ENCODE measurements around the gene TCEA2.

TCEA2 gene

GRCh38 chr20:64092258-64093012, 29.4 kb downstream of the TCEA2 start:
- H3K4me1 ChIP-seq (ENCODE audit: low read length) = no peaks in the 10 kb centered on the region
- peaks cover 53% of the 10 kb centered on the region for H3K27me3 ChIP-seq (replicated peaks; ENCODE audit: insufficient read depth, low read length)
- H2AFZ ChIP-seq (ENCODE audit: low read length) = no peak overlapping the region
- no peaks in the 10 kb centered on the region for H3F3A ChIP-seq (ENCODE audit: insufficient read depth, low read length)
- no peaks in the 10 kb centered on the region for H4K20me1 ChIP-seq (ENCODE audit: insufficient read depth, low read length)
- H3K27ac ChIP-seq (ENCODE audit: low read length) = no peak overlapping the region
- no peaks in the 10 kb centered on the region for H3K36me3 ChIP-seq (replicated peaks; ENCODE audit: insufficient read depth, low read length)
- TF ChIP-seq CTCF (IDR thresholded peaks at IDR 0.05; ENCODE audit: low read length) = no peak
- no peak for TF ChIP-seq EZH2phosphoT487 (IDR thresholded peaks at IDR 0.05; ENCODE audit: low read length)
- TF ChIP-seq EZH2 (optimal IDR thresholded peaks at IDR 0.05; ENCODE audit: low read depth, low read length) = no peak
- no peak overlapping the region for H3K4me3 ChIP-seq (ENCODE audit: low read length)
- H3K9ac ChIP-seq (ENCODE audit: low read length) = no peak overlapping the region
- H3K4me2 ChIP-seq (ENCODE audit: low read depth, low read length) = no peak overlapping the region
- H3K9me2 ChIP-seq (replicated peaks; ENCODE audit: insufficient read depth, low read length) = no peaks in the 10 kb centered on the region
- no peaks in the 10 kb centered on the region for H3K9me3 ChIP-seq (replicated peaks; ENCODE audit: insufficient read depth, low read length)
- DNase-seq = no peak
- H3K79me2 ChIP-seq (ENCODE audit: low read length) = no peaks in the 10 kb centered on the region

DNA sequence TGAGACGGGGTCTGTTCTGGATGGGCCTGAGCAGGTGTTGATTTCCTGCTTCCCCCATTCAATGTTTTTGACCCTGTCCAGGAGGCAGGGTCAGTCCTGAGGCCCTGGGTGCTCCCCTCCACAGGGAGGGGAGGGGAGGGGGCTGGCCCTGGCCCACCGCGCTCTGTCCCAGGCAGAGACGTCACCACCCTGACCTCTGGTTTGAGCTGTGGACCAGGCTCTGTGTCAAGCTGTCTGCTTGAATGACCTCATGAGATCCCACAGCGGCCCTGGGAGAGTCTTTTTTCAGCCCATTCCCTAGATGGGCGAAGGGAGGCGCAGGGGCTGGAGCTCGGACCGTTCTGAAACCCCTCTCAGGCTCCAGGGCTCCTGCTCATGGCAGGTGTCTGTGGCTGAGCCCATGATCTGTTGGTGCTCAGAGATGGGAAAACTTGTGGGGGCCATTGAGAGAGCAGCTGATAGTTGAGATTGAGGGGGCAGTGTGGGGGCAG, 30.1 kb downstream of the TCEA2 start:
- Histone ChIP-seq H3K4me2 (ENCODE audit: low read depth, low read length) (no peak overlapping the region), H2AFZ (ENCODE audit: low read length) (no peak overlapping the region), H3K9me2 (replicated peaks; ENCODE audit: insufficient read depth, low read length) (no peaks in the 10 kb centered on the region), H3K4me1 (ENCODE audit: low read length) (no peaks in the 10 kb centered on the region), H3K27ac (ENCODE audit: low read length) (no peak overlapping the region), H3K9ac (ENCODE audit: low read length) (no peak overlapping the region), H3K4me3 (ENCODE audit: low read length) (no peak overlapping the region), H3K9me3 (replicated peaks; ENCODE audit: insufficient read depth, low read length) (no peaks in the 10 kb centered on the region), H3K36me3 (replicated peaks; ENCODE audit: insufficient read depth, low read length) (no peaks in the 10 kb centered on the region), H3K27me3 (replicated peaks; ENCODE audit: insufficient read depth, low read length) (peaks cover 52% of the 10 kb centered on the region), H4K20me1 (ENCODE audit: insufficient read depth, low read length) (no peaks in the 10 kb centered on the region), H3F3A (ENCODE audit: insufficient read depth, low read length) (no peaks in the 10 kb centered on the region), H3K79me2 (ENCODE audit: low read length) (no peaks in the 10 kb centered on the region)
- no peak for DNase-seq
- TF ChIP-seq EZH2 (optimal IDR thresholded peaks at IDR 0.05; ENCODE audit: low read depth, low read length) (no peak), CTCF (IDR thresholded peaks at IDR 0.05; ENCODE audit: low read length) (no peak), EZH2phosphoT487 (IDR thresholded peaks at IDR 0.05; ENCODE audit: low read length) (no peak)

DNA sequence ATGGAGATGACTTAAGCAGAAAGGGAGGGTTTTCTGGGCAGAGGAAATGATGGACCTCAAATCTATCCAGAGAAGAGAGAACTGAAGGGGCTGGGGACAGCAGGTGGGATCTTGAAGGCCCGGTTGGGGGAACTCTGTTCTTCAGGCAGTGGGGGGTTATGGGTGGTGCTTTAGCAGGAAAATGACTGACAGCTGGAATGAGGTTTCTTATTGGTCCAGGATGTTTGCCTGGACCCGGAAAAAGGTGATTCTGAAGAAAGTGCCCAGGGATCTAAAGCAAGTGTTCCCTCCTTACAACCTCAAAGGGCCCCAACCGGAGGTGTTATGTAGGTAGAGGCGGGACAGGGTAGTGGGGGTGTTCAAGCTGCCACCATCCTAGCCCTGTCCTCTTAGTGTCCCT, 32.5 kb downstream of the TCEA2 start:
- H3K4me1 ChIP-seq (ENCODE audit: low read length) = peaks cover 10% of the 10 kb centered on the region
- no peak overlapping the region for H3K4me3 ChIP-seq (ENCODE audit: low read length)
- H3K9me2 ChIP-seq (replicated peaks; ENCODE audit: insufficient read depth, low read length) = no peaks in the 10 kb centered on the region
- H3K9me3 ChIP-seq (replicated peaks; ENCODE audit: insufficient read depth, low read length) = no peaks in the 10 kb centered on the region
- H3K79me2 ChIP-seq (ENCODE audit: low read length) = no peaks in the 10 kb centered on the region
- H3K4me2 ChIP-seq (ENCODE audit: low read depth, low read length) = no peak overlapping the region
- H3K27ac ChIP-seq (ENCODE audit: low read length) = no peak overlapping the region
- no peak for DNase-seq
- H2AFZ ChIP-seq (ENCODE audit: low read length) = no peak overlapping the region
- TF ChIP-seq EZH2 (optimal IDR thresholded peaks at IDR 0.05; ENCODE audit: low read depth, low read length) = no peak
- no peak for TF ChIP-seq CTCF (IDR thresholded peaks at IDR 0.05; ENCODE audit: low read length)
- no peak for TF ChIP-seq EZH2phosphoT487 (IDR thresholded peaks at IDR 0.05; ENCODE audit: low read length)
- H3K36me3 ChIP-seq (replicated peaks; ENCODE audit: insufficient read depth, low read length) = no peaks in the 10 kb centered on the region
- H3K9ac ChIP-seq (ENCODE audit: low read length) = no peak overlapping the region
- peaks cover 51% of the 10 kb centered on the region for H3K27me3 ChIP-seq (replicated peaks; ENCODE audit: insufficient read depth, low read length)
- H3F3A ChIP-seq (ENCODE audit: insufficient read depth, low read length) = no peaks in the 10 kb centered on the region
- no peaks in the 10 kb centered on the region for H4K20me1 ChIP-seq (ENCODE audit: insufficient read depth, low read length)

Data from MM.1S (cell line).